ENCODE measurements around the gene UBE2Q1.
"Not testable (repeated sequence)": the region's sequence is repeated elsewhere in the genome, so short reads cannot be mapped to it uniquely, and the experiment has no call there.

DNA sequence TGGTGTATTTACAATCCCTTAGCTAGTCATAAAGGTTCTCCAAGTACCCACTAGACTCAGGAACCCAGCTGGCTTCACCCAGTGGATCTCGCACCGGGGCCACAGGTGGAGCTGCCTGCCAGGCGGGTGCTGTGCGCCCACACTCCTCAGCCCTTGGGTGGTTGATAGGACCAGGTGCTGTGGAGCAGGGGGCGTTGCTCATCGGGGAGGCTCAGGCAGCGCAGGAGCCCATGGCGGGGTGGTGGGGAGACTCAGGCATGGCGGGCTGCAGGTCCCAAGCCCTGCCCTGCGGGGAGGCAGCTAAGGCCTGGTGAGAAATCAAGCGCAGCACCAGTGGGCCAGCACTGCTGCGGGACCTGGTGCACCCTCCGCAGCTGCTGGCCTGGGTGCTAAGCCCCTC is 26.5 kb downstream of the UBE2Q1 start:
- not testable (repeated sequence) for TF ChIP-seq EP300, POLR2A (IDR thresholded peaks at IDR 0.05)
- TF ChIP-seq, protein P1, sequence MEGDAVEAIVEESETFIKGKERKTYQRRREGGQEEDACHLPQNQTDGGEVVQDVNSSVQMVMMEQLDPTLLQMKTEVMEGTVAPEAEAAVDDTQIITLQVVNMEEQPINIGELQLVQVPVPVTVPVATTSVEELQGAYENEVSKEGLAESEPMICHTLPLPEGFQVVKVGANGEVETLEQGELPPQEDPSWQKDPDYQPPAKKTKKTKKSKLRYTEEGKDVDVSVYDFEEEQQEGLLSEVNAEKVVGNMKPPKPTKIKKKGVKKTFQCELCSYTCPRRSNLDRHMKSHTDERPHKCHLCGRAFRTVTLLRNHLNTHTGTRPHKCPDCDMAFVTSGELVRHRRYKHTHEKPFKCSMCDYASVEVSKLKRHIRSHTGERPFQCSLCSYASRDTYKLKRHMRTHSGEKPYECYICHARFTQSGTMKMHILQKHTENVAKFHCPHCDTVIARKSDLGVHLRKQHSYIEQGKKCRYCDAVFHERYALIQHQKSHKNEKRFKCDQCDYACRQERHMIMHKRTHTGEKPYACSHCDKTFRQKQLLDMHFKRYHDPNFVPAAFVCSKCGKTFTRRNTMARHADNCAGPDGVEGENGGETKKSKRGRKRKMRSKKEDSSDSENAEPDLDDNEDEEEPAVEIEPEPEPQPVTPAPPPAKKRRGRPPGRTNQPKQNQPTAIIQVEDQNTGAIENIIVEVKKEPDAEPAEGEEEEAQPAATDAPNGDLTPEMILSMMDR (IDR thresholded peaks at IDR 0.05): not testable (repeated sequence)
